SK-N-SH (cell line): ENCODE results near the gene ATP6AP1.
"Not testable (repeated sequence)": the region's sequence is repeated elsewhere in the genome, so short reads cannot be mapped to it uniquely, and the experiment has no call there.

Experiments
- CTCF ChIP-seq: fragments of 200-600 bp; sonication (generic); IDR thresholded peaks from 2 replicates; pipeline ENCODE4 v1.6.1; 2017; ENCODE audit warnings: antibody characterized with exemption, mild to moderate bottlenecking, moderate library complexity
- EZH2phosphoT487 ChIP-seq: fragments of 200-600 bp; sonication (generic); IDR thresholded peaks from 2 replicates; pipeline ENCODE4 v1.6.1; 2017; ENCODE audit warnings: low read depth, mixed run types, mild to moderate bottlenecking, antibody characterized with exemption, moderate library complexity, borderline replicate concordance
- GATA2 ChIP-seq: sonication (generic); formaldehyde crosslinking; IDR thresholded peaks from 2 replicates; pipeline ENCODE4 v1.5.0; 2020; ENCODE audit warnings: mild to moderate bottlenecking, missing genetic modification reagents
- MXI1 ChIP-seq: IDR thresholded peaks from 2 replicates; pipeline ENCODE4 v1.6.1; 2012; ENCODE audit warnings: mild to moderate bottlenecking, low read depth, low read length, improper control_type of control experiment
- POLR2AphosphoS5 ChIP-seq: IDR thresholded peaks from 2 replicates; pipeline ENCODE4 v1.6.1; 2012; ENCODE audit warnings: low read depth, low read length
- RFX5 ChIP-seq: IDR thresholded peaks from 2 replicates; pipeline ENCODE4 v1.6.1; 2012; ENCODE audit warnings: mild to moderate bottlenecking, improper control_type of control experiment, low read length
- YY1 ChIP-seq: IDR thresholded peaks from 2 replicates; pipeline ENCODE4 v1.4.0; 2012; ENCODE audit warnings: low read depth, mild to moderate bottlenecking

- TF ChIP-seq CTCF, EZH2phosphoT487, MXI1, POLR2AphosphoS5, YY1, RFX5, GATA2: not testable (repeated sequence)
Measured at GRCh38 chrX:154389812-154390747, 38.4 kb upstream of the ATP6AP1 start.
